CD4-positive, alpha-beta T cell (primary cell): ENCODE data around the gene ASS1. TPM values are rescaled to one million over a fixed set of nuclear protein-coding genes. Genes with fewer than 3 reads are reported as not detected.

Experiments
- ATAC-seq: fragments of 200-7000 bp; cut with Tn5 transposase; one replicate; pipeline ENCODE4 v1.10.0; 2022; ENCODE audit warnings: mild to moderate bottlenecking; ENCODE audit not compliant: poor library complexity
- CTCF ChIA-PET: fragments of 350-600 bp; sonication (Branson Sonifier 250); formaldehyde crosslinking; loops from one replicate; lab custom pipeline; 2021; ENCODE audit warnings: antibody characterized with exemption, inconsistent platforms; lab: Charles Lee
- POLR2A ChIA-PET: fragments of 350-600 bp; sonication (Branson Sonifier 250); formaldehyde crosslinking; loops from one replicate; lab custom pipeline; 2021; ENCODE audit warnings: antibody characterized with exemption, inconsistent platforms; lab: Charles Lee
- DNase-seq, 14 experiments: peaks; one replicate each; pipeline ENCODE4 v3.0.0-alpha.2; 2013 to 2020; ENCODE audit warnings: mixed read lengths in 2 of 14
- H3K27ac ChIP-seq, 2 donors: one replicate each; pipeline versions ENCODE4 v1.5.1 to v1.7.0; 2013; ENCODE audit warnings: low read length in 2 of 2, low read depth in 1 of 2, mild to moderate bottlenecking in 1 of 2
- H3K27me3 ChIP-seq, 2 experiments: 1 replicate in 1 of 2; 2 replicates in 1 of 2; pipeline versions ENCODE4 v1.6.1 to v1.7.0; 2013; ENCODE audit warnings: low read length in 2 of 2, control low read depth in 1 of 2, mild to moderate bottlenecking in 1 of 2, moderate library complexity in 1 of 2; ENCODE audit not compliant: insufficient read depth in 2 of 2, control insufficient read depth in 1 of 2
- H3K36me3 ChIP-seq: one replicate; pipeline ENCODE4 v1.6.1; 2013; ENCODE audit warnings: low read length, control low read depth; ENCODE audit not compliant: insufficient read depth
- H3K4me1 ChIP-seq: one replicate; pipeline ENCODE4 v1.6.1; 2013; ENCODE audit warnings: low read length, control low read depth; ENCODE audit not compliant: insufficient read depth
- H3K4me3 ChIP-seq: one replicate; pipeline ENCODE4 v1.5.1; 2013; ENCODE audit warnings: mild to moderate bottlenecking, low read length, moderate library complexity
- H3K9me3 ChIP-seq, 2 experiments: 1 replicate in 1 of 2; 2 replicates in 1 of 2; pipeline versions ENCODE4 v1.6.1 to v1.7.0; 2013; ENCODE audit warnings: low read length in 2 of 2, mild to moderate bottlenecking in 2 of 2, control low read depth in 1 of 2, moderate library complexity in 1 of 2; ENCODE audit not compliant: control insufficient read depth in 1 of 2, insufficient read depth in 1 of 2
- H3K27ac Mint-ChIP-seq: one replicate; pipeline ENCODE4 v1.8.0; 2020; ENCODE audit warnings: mixed read lengths
- H3K27me3 Mint-ChIP-seq: one replicate; pipeline ENCODE4 v1.8.0; 2021; ENCODE audit warnings: mixed read lengths
- H3K36me3 Mint-ChIP-seq: one replicate; pipeline ENCODE4 v1.8.0; 2021; ENCODE audit warnings: low read depth, mixed read lengths
- H3K4me1 Mint-ChIP-seq: one replicate; pipeline ENCODE4 v1.8.0; 2021; ENCODE audit warnings: low read depth, mixed read lengths
- H3K4me3 Mint-ChIP-seq: one replicate; pipeline ENCODE4 v1.8.0; 2020; ENCODE audit warnings: mild to moderate bottlenecking, mixed read lengths
- H3K9me3 Mint-ChIP-seq: one replicate; pipeline ENCODE4 v1.8.0; 2020; ENCODE audit warnings: mixed read lengths
- intact Hi-C, 2 experiments: fragments of 100-400 bp; cut with DNase I in 1 of 2; cut with micrococcal nuclease in 1 of 2; formaldehyde crosslinking; loops; one replicate each; pipeline versions ENCODE4 v1.15.1 to v1.9.0; 2023 to 2025; cut with DNase I, micrococcal nuclease
- total RNA-seq, 174 experiments: library from RNA in 2 of 174; stranded (reverse) in 2 of 174; gene quantifications; one replicate each; pipeline ENCODE4 v1.2.3 and lab custom pipeline; 2021 to 2026
- TF ChIP-seq, protein P1 (sequence below): fragments of 200-600 bp; IDR thresholded peaks from one replicate; pipeline ENCODE4 v1.8.0; 2022; ENCODE audit warnings: antibody characterized with exemption, mild to moderate bottlenecking

Gene ASS1
- total RNA-seq, 2 experiments from 2014 or later: not detected

DNA sequence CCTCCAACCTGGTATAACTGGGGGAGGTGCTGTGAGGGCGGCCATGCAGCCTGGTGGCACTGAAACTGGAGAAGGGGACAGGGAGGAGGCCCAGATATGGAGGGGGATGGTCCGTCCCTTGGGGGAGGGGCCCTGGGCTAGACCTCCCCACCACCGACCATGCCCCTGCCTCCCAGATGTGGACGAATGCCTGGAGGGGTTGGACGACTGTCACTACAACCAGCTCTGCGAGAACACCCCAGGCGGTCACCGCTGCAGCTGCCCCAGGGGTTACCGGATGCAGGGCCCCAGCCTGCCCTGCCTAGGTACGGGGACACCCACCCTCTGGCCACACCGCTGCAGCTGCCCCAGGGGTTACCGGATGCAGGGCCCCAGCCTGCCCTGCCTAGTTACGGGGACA, 15.4 kb upstream of the ASS1 start:
- H3K36me3 Mint-ChIP-seq: no peaks in the 10 kb centered on the region
- H3K4me3 Mint-ChIP-seq: no peak overlapping the region
- H3K4me1 ChIP-seq: peaks cover 8% of the 10 kb centered on the region
- ATAC-seq (no peak), DNase-seq (no peak)
- H3K9me3 ChIP-seq: peaks cover 0 to 38% of the 10 kb centered on the region in 2 experiments
- ChIA-PET POLR2A (no interaction called here), CTCF (no interaction called here)
- no peaks in the 10 kb centered on the region for H3K9me3 Mint-ChIP-seq
- peaks cover 23 to 26% of the 10 kb centered on the region in 2 experiments for H3K27me3 ChIP-seq
- no peaks in the 10 kb centered on the region for H3K4me1 Mint-ChIP-seq
- no peaks in the 10 kb centered on the region for H3K36me3 ChIP-seq
- intact Hi-C loops: no loop called here
- no peak overlapping the region for H3K27ac ChIP-seq
- peaks cover 24% of the 10 kb centered on the region for H3K27me3 Mint-ChIP-seq
- no peak overlapping the region for H3K4me3 ChIP-seq
- H3K27ac Mint-ChIP-seq: no peak overlapping the region
- TF ChIP-seq, protein P1, sequence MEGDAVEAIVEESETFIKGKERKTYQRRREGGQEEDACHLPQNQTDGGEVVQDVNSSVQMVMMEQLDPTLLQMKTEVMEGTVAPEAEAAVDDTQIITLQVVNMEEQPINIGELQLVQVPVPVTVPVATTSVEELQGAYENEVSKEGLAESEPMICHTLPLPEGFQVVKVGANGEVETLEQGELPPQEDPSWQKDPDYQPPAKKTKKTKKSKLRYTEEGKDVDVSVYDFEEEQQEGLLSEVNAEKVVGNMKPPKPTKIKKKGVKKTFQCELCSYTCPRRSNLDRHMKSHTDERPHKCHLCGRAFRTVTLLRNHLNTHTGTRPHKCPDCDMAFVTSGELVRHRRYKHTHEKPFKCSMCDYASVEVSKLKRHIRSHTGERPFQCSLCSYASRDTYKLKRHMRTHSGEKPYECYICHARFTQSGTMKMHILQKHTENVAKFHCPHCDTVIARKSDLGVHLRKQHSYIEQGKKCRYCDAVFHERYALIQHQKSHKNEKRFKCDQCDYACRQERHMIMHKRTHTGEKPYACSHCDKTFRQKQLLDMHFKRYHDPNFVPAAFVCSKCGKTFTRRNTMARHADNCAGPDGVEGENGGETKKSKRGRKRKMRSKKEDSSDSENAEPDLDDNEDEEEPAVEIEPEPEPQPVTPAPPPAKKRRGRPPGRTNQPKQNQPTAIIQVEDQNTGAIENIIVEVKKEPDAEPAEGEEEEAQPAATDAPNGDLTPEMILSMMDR: no peak

DNA sequence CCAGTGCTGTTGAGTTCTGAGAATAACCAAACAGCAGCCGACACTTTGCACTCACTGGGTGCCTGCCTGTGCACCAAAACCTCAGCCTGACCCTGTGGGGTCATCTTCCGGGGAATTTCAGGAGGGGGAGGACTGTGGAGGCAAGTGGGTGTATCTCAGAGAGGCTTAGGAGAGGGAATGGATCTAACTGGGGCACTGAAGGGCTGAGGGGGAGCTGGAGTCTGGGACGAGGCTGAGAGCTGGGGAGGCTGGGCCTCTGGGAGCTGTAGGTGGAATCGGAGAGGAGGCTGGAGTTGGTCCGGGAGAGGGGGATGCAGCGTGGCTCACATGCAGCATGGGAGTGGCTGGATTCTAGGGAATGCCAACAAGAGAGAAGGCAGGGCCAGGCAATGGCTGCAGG, 14.9 kb upstream of the ASS1 start:
- Histone ChIP-seq H3K36me3 (no peaks in the 10 kb centered on the region), H3K9me3 (peaks cover 0 to 38% of the 10 kb centered on the region in 2 experiments), H3K4me1 (peaks cover 8% of the 10 kb centered on the region), H3K27ac (no peak overlapping the region), H3K4me3 (no peak overlapping the region), H3K27me3 (peaks cover 23 to 26% of the 10 kb centered on the region in 2 experiments)
- H3K27ac Mint-ChIP-seq: no peak overlapping the region
- no peak for ATAC-seq
- H3K4me1 Mint-ChIP-seq: no peaks in the 10 kb centered on the region
- ChIA-PET POLR2A (no interaction called here), CTCF (no interaction called here)
- no peak for DNase-seq
- no peak overlapping the region for H3K4me3 Mint-ChIP-seq
- peaks cover 28% of the 10 kb centered on the region for H3K27me3 Mint-ChIP-seq
- TF ChIP-seq, protein P1: no peak
- H3K36me3 Mint-ChIP-seq: no peaks in the 10 kb centered on the region
- H3K9me3 Mint-ChIP-seq: no peaks in the 10 kb centered on the region
- intact Hi-C loops: no loop called here

DNA sequence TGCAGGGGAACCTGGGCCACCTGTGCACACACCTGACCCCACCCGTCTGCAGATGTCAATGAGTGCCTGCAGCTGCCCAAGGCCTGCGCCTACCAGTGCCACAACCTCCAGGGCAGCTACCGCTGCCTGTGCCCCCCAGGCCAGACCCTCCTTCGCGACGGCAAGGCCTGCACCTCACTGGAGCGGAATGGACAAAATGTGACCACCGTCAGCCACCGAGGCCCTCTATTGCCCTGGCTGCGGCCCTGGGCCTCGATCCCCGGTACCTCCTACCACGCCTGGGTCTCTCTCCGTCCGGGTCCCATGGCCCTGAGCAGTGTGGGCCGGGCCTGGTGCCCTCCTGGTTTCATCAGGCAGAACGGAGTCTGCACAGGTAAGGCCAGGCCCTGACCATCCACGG, 14.5 kb upstream of the ASS1 start:
- DNase-seq: no peak
- Mint-ChIP-seq H3K36me3 (no peaks in the 10 kb centered on the region), H3K27ac (no peak overlapping the region), H3K4me3 (no peak overlapping the region), H3K4me1 (no peaks in the 10 kb centered on the region), H3K9me3 (no peaks in the 10 kb centered on the region), H3K27me3 (peaks cover 31% of the 10 kb centered on the region)
- peaks cover 23 to 26% of the 10 kb centered on the region in 2 experiments for H3K27me3 ChIP-seq
- TF ChIP-seq, protein P1: no peak
- H3K36me3 ChIP-seq: no peaks in the 10 kb centered on the region
- no peak for ATAC-seq
- H3K4me1 ChIP-seq: peaks cover 8% of the 10 kb centered on the region
- H3K4me3 ChIP-seq: no peak overlapping the region
- peaks cover 0 to 38% of the 10 kb centered on the region in 2 experiments for H3K9me3 ChIP-seq
- intact Hi-C loops: no loop called here
- H3K27ac ChIP-seq: no peak overlapping the region
- CTCF ChIA-PET: no interaction called here
- POLR2A ChIA-PET: no interaction called here
